Activated CD8-positive, alpha-beta memory T cell treated with anti-CD3 and anti-CD28 coated beads, Interleukin-2, amount 50 U/mL, for 48 hours (primary cell): ENCODE data around the gene CYB5D1.

Experiments used
- DNase-seq: peaks from one replicate; pipeline ENCODE4 v3.0.0-alpha.2; 2020

Gene CYB5D1

DNA sequence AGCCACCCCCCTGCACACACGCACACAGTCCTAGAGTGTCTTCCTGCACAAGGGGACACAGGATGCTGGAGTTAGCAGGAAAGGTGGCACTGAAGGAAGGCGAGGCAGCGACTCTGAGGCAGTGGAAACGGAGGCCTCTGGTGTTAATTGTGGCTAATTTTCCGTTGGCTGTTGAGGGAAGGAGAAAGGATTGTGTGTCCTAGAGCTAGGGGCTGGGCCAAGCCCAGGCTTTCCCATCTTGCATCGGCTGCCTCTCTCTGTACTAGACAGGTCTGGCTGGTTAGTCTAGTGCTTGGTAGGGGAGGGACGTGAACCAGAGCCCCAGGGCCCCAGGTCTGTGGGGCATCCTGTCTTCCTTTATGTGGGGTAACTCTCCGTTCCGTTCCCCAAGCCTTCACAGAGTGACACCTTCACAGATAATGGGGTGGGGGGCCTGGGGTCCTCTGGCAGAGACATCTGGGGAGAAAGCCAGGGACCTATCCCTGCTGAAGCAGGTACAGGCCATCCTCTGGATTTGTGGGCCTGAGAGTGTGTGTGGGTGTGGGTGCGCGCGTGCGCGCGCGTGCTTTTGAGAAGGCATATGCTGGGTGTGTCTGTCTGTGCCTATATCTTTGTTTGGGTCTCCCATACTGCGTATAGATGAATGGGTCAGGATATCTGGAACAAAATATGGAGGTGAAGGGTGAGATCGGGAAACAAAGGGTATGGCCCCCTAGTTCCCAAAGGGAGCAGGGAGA is 30.5 kb downstream of the CYB5D1 start, which contains the start of gene CHD3:
CHD3 (plus strand) TSS at position 606 of the 737 bp plus-strand sequence. CDS start 212 bp downstream, outside the sequence.
- peak; percentile 73 for DNase-seq

DNA sequence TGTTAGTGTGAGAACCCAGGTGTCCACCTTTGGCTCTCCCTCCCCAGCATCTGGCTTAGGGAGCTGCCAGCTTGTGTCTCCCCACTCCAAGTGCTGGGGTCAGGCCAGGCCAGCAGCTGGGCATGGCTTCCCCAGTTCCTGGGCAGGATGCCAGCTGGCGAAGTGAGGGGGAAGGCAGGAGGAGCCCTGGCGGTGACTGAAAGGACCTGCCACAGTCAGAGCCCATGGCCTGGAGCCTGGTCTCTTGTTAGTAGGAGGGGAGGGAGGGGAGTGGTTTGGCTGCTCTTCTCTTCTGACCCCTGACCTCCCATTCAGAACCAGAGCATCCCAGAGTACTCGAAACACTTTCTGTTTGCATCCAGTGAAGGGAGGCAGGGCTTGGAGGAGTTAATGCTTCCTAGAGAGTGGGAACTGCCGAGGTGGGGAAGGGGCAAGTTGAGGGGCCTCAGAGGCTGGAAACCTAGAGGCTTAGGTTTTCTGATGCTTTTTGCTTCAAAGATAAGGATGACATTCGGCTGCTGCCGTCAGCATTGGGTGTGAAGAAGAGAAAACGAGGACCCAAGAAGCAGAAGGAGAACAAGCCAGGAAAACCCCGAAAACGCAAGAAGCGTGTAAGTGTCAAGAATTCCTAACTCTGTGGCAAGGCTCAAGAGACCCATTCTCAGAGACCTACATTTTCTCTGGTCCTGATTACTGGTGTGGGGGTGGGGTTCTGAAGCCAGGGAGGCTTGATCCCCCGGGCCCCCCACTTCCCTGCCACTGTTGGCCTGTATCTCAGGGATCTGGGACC is 31.6 kb downstream of the CYB5D1 start:
- DNase-seq: peak; percentile 70

DNA sequence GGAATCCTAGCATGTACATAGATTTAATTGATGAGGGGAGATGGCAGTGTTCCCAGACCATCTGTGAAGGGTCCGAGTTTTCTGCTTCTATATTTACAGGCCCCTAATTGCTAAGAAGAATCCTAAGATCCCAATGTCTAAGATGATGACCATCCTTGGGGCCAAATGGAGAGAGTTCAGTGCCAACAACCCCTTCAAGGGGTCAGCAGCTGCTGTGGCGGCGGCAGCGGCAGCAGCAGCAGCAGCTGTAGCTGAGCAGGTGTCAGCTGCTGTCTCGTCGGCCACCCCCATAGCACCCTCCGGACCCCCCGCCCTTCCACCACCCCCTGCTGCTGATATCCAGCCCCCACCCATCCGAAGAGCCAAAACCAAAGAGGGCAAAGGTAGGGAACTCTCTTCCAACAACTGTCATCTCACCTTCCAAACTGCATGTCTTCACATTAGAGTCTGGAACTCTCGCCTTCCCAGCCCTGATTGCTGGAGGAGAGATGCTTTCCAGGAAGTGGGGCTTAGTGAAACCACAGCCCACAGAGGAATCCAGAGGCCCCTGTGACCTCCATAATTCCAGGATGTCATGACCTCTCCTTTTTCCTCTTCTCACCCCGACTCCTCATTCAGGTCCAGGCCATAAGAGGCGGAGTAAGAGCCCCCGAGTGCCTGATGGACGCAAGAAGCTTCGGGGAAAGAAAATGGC is 35.5 kb downstream of the CYB5D1 start:
- DNase-seq: no peak

DNA sequence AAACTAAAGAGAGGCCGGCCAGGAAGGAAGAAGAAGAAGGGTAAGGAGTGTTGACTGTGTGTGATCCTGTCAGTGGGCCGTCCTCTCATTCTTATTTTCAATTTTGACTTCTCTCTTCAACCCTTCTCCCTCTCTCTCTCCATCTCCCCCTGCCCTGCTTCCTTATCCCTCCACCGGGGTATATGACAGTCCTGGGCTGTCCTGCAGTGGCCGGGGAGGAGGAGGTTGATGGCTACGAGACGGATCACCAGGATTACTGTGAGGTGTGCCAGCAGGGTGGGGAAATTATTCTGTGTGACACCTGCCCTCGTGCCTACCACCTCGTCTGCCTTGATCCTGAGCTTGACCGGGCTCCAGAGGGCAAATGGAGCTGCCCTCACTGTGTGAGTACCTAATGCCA is 36.4 kb downstream of the CYB5D1 start:
- peak; percentile 39 for DNase-seq

DNA sequence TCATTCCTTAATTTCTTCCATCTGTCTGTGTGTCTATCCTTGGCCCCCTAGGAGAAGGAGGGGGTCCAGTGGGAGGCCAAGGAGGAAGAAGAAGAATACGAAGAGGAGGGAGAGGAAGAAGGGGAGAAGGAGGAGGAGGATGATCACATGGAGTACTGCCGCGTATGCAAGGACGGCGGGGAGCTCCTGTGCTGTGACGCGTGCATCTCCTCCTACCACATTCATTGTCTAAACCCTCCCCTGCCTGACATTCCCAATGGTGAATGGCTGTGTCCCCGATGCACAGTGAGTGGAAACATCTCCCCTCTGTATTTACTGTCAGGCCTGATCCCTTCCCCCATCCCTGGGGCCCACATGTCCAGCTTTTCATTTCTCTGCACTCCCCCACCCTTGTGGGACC is 37.1 kb downstream of the CYB5D1 start:
- DNase-seq: no peak

DNA sequence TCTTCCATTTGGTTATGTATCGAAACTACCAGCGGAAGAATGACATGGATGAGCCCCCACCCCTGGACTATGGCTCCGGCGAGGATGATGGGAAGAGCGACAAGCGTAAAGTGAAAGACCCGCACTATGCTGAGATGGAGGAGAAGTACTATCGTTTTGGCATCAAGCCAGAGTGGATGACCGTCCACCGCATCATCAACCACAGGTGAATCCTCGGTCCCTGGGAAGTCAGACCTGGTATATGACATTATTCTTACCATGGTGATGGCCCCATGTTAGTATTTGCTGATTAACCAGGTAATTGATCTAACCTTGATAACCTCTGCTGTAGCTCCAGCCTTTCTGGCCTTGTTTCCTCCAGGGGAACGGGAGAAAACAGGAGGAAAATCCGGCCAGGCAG is 39.3 kb downstream of the CYB5D1 start:
- peak; percentile 39 for DNase-seq

DNA sequence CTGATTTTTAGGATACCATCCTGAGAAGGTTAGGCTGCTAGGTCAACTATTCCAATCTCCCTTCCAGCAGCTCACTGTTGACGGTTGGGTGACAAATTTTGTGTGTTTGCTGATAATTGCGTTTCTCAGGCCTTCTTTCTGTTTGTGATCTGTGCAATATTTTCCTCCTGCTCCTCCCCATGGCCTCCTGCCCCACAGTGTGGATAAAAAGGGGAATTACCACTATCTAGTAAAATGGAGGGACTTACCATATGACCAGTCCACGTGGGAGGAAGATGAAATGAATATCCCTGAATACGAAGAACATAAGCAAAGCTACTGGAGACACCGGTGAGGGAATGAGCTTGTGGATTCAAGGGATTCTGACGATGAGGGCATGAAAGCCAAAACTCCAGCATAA is 40.0 kb downstream of the CYB5D1 start:
- peak; percentile 38 for DNase-seq

DNA sequence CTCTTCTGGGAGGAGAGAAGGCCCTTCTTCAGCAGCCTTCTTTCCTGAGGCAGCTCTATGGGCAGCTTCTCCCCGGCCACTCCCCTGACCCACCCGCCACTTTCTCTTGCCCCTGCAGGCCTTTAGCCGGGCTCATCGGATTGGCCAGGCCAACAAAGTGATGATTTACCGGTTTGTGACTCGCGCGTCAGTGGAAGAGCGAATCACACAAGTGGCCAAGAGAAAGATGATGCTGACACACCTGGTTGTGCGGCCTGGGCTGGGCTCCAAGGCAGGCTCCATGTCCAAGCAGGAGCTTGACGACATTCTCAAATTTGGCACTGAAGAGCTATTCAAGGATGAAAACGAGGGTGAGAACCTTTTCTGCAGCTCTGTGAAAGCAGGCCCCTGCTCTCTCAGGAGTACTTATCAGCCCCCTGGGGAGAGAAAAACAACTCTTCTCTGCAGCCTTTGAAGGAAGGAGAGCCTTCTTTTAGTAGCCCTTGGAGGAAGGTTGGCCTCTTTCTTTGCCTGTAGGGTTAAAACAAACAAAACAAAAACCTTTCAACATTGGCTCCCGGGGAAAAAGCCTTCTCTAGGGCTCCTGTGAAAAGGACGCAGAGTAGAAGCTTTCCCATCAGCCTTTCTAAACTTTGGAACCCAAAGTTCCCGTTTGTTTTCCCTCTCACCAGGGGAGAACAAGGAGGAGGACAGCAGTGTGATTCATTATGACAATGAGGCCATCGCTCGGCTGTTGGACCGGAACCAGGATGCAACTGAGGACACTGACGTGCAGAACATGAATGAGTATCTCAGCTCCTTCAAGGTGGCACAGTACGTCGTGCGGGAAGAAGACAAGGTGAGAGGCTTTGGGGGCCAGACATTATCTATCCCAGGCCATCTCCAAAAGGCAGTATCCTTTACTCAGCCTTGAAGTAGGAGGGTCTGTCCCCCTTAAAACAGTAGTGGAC is 45.6 kb downstream of the CYB5D1 start:
- DNase-seq: no peak

DNA sequence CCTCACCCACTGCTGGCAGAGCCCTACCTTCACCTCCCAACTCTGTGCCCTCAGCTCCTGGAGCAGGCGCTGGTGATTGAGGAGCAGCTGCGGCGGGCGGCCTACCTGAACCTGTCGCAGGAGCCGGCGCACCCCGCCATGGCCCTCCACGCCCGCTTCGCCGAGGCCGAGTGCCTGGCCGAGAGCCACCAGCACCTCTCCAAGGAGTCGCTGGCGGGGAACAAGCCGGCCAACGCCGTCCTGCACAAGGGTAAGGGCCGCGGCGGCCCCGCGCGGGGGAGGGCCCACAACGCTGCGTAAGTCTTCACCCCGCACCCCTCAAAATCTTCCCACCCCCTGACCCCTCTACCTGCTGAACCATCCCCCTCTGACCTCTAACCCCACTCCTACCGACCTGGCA is 51.3 kb downstream of the CYB5D1 start:
- DNase-seq: no peak

DNA sequence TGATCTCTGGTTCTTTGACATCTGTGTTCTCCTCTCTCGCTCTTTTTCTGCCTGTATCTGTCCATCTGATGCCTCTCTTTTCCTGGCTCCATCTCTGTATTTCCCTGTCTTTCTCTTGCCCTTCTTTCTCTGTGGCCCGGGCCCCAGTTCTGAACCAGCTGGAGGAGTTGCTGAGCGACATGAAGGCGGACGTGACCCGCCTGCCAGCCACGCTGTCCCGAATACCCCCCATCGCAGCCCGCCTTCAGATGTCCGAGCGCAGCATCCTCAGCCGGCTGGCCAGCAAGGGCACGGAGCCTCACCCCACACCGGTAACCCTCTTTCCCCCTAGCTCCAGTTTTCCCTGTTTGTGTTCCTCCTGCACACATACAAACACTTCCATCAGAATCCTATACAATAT is 52.5 kb downstream of the CYB5D1 start:
- no peak for DNase-seq

DNA sequence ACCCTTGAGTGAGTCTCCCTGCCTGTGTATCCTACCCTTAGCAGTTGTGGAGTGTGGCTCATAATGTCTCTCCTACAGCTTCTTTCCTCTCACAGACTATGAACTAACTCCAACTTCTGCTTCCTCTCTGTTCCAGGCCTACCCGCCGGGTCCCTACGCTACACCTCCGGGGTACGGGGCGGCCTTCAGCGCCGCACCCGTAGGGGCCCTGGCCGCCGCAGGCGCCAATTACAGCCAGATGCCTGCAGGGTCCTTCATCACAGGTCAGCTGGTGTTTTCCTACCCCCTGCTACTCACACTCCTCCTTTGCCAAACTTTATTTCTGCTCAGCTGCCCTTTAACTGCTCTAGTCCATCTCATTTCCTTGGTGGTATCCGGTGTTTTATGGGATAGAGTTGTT is 52.9 kb downstream of the CYB5D1 start:
- no peak for DNase-seq

DNA sequence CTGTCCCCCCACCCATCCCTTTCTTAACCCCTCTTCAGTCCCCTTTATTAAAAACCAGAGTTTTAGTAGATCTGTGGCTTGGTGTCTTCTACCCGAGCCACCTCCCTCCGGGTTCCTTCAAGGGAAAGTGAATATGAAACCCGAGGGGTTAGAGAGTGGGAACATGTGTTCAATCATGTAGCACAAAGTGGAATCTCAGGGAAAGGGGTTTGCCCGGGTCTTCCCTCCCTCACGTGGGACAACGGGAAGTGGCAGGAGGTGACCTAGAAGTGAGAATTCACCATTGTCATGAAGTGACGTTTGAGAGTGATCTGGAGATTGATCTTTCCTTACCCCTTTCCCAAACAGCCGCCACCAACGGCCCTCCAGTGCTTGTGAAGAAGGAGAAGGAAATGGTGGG is 53.3 kb downstream of the CYB5D1 start:
- no peak for DNase-seq
